Activated B cell treated with CpG ODN at 0.5 μM for 24 hours (primary cell): Measurements from ENCODE around the gene SLC35E1. TPM values are rescaled to one million over a fixed set of nuclear protein-coding genes. Genes with fewer than 3 reads are reported as not detected.

Experiments
- ATAC-seq: fragments of 200-7000 bp; cut with Tn5 transposase; one replicate; pipeline ENCODE4 v1.10.0; 2021; ENCODE audit warnings: low read depth, mild to moderate bottlenecking, moderate library complexity
- CTCF ChIA-PET: fragments of 350-600 bp; sonication (Branson Sonifier 250); formaldehyde crosslinking; loops from one replicate; lab custom pipeline; 2021; ENCODE audit warnings: antibody characterized with exemption; lab: Charles Lee
- POLR2A ChIA-PET: fragments of 350-600 bp; sonication (Branson Sonifier 250); formaldehyde crosslinking; loops from one replicate; lab custom pipeline; 2021; ENCODE audit warnings: antibody characterized with exemption; lab: Charles Lee
- DNase-seq: peaks from one replicate; pipeline ENCODE4 v3.0.0; 2022
- H3K27ac Mint-ChIP-seq: one replicate; pipeline ENCODE4 v1.8.0; 2020; ENCODE audit warnings: mixed read lengths
- H3K27me3 Mint-ChIP-seq: one replicate; pipeline ENCODE4 v1.8.0; 2021; ENCODE audit warnings: mixed read lengths
- H3K36me3 Mint-ChIP-seq: one replicate; pipeline ENCODE4 v1.8.0; 2021; ENCODE audit warnings: low read depth, mixed read lengths
- H3K4me1 Mint-ChIP-seq: one replicate; pipeline ENCODE4 v1.8.0; 2021; ENCODE audit warnings: mixed read lengths
- H3K4me3 Mint-ChIP-seq: one replicate; pipeline ENCODE4 v1.8.0; 2020; ENCODE audit warnings: mild to moderate bottlenecking, mixed read lengths
- H3K9me3 Mint-ChIP-seq: one replicate; pipeline ENCODE4 v1.8.0; 2020; ENCODE audit warnings: mixed read lengths
- intact Hi-C: fragments of 100-400 bp; cut with micrococcal nuclease; formaldehyde crosslinking; loops from one replicate; pipeline ENCODE4 v1.15.1; 2024
- total RNA-seq: library from RNA; stranded (reverse); gene quantifications from 2 replicates; pipeline ENCODE4 v1.2.3, GENCODE V29; 2022
- TF ChIP-seq, protein P1 (sequence below): fragments of 200-600 bp; IDR thresholded peaks from one replicate; pipeline ENCODE4 v1.8.0; 2022; ENCODE audit warnings: antibody characterized with exemption, mild to moderate bottlenecking

SLC35E1 gene
- total RNA-seq, 1 donor from 2014 or later = 51.7 TPM

DNA sequence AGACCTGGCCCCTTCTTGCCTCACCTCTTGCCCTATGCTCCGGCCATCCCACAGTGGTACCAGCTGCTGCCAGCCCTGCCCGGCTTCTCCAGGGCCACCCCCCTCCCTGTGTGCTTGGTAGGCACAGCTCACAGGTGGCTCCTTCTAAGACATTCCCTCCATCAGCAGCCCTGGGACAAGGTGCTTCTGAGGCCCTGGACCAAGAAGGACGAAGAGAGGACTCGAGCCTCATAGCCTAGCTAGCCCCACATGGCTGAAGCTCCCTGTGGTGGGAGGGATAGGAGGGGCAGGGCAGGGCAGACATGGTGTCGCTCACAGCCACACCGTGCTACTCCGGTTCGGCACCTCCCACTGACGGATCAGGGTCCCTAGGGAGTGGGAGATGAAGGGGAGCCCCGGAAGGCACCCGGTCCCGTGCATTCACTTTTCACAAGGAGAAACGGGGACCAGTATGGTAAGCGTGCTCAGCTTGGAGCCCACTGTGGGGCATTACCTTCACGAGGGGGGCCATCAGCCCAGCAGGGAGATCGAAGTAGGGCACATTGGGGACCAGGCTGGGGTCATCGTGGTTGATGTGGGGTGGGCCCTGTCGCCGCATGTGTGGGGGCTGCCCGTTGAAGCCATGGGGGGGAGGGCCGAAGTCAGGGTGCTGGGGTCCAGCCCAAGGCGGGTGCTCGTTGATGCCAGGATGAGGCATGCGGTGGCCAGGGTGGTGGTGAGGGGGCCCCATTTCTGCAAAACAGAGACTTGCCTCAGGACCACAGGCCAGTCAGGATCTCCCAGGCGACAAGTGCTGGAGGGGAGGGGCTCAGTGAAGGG lies 49.4 kb downstream of the SLC35E1 start:
- ChIA-PET POLR2A (no interaction called here), CTCF (no interaction called here)
- no peaks in the 10 kb centered on the region for H3K9me3 Mint-ChIP-seq
- intact Hi-C loops = no loop called here
- TF ChIP-seq, protein P1, sequence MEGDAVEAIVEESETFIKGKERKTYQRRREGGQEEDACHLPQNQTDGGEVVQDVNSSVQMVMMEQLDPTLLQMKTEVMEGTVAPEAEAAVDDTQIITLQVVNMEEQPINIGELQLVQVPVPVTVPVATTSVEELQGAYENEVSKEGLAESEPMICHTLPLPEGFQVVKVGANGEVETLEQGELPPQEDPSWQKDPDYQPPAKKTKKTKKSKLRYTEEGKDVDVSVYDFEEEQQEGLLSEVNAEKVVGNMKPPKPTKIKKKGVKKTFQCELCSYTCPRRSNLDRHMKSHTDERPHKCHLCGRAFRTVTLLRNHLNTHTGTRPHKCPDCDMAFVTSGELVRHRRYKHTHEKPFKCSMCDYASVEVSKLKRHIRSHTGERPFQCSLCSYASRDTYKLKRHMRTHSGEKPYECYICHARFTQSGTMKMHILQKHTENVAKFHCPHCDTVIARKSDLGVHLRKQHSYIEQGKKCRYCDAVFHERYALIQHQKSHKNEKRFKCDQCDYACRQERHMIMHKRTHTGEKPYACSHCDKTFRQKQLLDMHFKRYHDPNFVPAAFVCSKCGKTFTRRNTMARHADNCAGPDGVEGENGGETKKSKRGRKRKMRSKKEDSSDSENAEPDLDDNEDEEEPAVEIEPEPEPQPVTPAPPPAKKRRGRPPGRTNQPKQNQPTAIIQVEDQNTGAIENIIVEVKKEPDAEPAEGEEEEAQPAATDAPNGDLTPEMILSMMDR = no peak
- H3K4me1 Mint-ChIP-seq = no peaks in the 10 kb centered on the region
- ATAC-seq = no peak
- no peak for DNase-seq
- H3K36me3 Mint-ChIP-seq = peaks cover 87% of the 10 kb centered on the region
- H3K27ac Mint-ChIP-seq = no peak overlapping the region
- H3K27me3 Mint-ChIP-seq = no peaks in the 10 kb centered on the region
- H3K4me3 Mint-ChIP-seq = no peak overlapping the region

DNA sequence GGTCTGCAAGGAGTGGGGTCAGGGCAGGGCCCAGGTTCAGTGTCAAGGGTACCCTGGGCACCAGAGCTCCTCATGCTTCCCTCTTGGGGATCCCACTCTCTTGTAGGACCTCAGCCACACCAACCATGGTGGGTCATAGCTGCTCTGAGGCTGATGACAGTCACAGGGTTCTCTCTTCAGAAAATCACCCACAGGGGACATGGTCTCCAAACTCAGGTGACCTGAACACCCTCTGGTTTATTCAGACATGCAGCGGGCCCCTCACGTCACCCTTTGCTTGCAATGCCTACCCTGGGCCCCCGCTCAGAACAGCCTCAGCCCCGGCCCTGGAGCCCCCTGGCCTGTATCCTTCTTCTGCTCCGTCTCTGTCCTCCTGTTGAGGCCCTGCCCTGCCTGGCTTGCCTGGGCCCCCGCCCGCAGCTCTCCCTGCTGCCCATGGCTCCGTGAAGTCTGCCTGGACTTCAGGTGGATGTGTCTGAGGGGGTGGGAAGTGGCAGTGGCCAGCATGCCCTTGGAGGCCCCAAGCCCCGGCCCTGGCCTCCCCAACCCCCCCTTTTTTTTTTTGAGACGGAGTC lies 50.4 kb downstream of the SLC35E1 start:
- intact Hi-C loops = no loop called here
- DNase-seq (no peak), ATAC-seq (no peak)
- no peaks in the 10 kb centered on the region for H3K27me3 Mint-ChIP-seq
- POLR2A ChIA-PET = no interaction called here
- no peaks in the 10 kb centered on the region for H3K4me1 Mint-ChIP-seq
- no peak overlapping the region for H3K27ac Mint-ChIP-seq
- TF ChIP-seq, protein P1 = no peak
- H3K36me3 Mint-ChIP-seq = peaks cover 91% of the 10 kb centered on the region
- CTCF ChIA-PET = no interaction called here
- no peaks in the 10 kb centered on the region for H3K9me3 Mint-ChIP-seq
- no peak overlapping the region for H3K4me3 Mint-ChIP-seq

DNA sequence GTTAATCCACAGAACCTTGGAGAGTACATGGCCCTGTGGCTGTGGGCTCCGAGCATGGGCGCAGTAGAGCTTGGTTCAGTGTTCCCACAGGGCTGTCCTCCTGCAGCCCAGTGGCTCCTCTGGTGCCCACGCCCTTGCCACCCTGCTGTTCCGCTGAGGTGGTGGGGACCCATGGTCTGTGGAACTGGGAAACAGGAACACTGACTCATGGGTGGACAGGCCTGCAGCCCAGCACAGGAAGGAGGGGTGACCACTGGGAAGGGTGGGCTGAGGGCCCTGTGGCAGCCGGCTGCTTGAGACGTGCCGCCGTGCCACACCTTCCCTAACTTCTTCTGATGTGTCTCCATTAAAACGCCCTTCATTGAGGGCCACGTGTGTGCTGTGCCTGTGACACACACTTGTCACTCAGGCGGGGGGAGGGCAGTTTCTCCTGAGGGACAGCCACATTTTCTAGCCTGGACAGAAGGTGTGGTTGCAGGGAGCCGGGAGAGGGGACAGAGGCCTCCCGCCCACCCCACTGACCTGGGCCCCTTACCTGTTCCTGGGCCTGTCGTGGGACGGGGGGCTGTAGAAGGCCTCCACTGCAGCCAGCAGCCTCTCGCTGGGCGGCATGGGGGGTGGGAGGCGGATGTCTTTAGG lies 51.1 kb downstream of the SLC35E1 start:
- ChIA-PET CTCF (no interaction called here), POLR2A (no interaction called here)
- no peak overlapping the region for H3K27ac Mint-ChIP-seq
- TF ChIP-seq, protein P1 = no peak
- H3K36me3 Mint-ChIP-seq = peaks cover 90% of the 10 kb centered on the region
- no peak for DNase-seq
- H3K4me1 Mint-ChIP-seq = no peaks in the 10 kb centered on the region
- intact Hi-C loops = no loop called here
- ATAC-seq = no peak
- H3K4me3 Mint-ChIP-seq = no peak overlapping the region
- H3K9me3 Mint-ChIP-seq = no peaks in the 10 kb centered on the region
- H3K27me3 Mint-ChIP-seq = no peaks in the 10 kb centered on the region

DNA sequence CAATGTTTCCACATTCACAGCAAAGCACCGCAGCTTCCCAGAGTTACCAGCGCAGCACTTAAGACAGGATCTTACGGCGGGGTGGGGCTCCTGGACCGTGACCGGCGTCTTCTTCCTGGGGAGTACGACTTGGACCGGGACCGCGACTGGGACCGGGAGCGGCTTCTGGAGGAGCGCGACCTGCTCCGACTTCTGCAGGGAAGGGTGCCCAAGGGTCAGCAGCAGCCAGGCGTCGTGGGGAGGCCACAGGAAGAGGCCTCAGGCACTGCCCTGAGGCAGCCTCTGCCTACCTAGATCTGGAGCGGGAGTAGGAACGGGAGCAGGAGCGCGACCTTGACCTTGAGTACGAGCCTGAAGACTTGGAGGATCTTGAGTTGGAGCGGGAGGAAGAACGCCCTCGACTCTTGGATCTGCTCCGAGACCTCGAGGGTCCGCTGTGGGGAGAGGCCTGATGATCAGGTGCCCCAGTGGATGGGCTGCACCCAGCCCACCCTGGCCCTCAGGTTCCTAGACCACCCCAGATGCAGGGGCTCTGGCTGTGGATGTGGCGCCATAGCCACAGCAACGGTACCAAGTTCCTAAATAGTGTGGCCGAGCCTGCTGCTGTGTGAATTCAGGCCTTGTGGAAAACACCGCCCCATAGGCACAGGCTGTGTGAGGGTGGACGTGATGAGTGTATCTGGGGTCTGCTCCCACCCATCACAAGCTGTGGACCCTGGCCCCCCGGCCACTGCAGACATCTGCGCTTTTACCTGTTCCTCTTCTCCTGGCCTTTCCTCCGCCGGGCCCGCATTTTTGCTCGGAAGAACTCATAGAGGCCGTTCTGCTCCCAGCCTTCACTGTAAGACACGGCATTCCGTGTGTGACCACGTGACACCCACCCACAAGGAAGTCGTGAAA lies 51.9 kb downstream of the SLC35E1 start:
- no peak for ATAC-seq
- H3K9me3 Mint-ChIP-seq = no peaks in the 10 kb centered on the region
- CTCF ChIA-PET = no interaction called here

More for the DNA sequence above, 51.9 kb downstream of the SLC35E1 start:
- POLR2A ChIA-PET = no interaction called here
- Mint-ChIP-seq H3K27me3 (no peaks in the 10 kb centered on the region), H3K4me3 (no peak overlapping the region), H3K36me3 (peaks cover 84% of the 10 kb centered on the region), H3K4me1 (no peaks in the 10 kb centered on the region), H3K27ac (no peak overlapping the region)
- TF ChIP-seq, protein P1 = no peak
- intact Hi-C loops = no loop called here
- no peak for DNase-seq
